GM21576 (cell line): ENCODE results near the gene DRICH1.
"Not testable (repeated sequence)": the region's sequence is repeated elsewhere in the genome, so short reads cannot be mapped to it uniquely, and the experiment has no call there.

Source experiments
- ATAC-seq: cut with Tn5 transposase; IDR thresholded peaks from one replicate; pipeline ENCODE4 v1.9.1; 2021; ENCODE audit warnings: mild to moderate bottlenecking, moderate library complexity; ENCODE audit not compliant: unreplicated experiment

Gene DRICH1

GRCh38 chr22:23632178-23632577 lies at the start of gene DRICH1:
Gene DRICH1, minus strand, starts transcription at chr22:23632321. Its CDS starts 298 bp downstream, at chr22:23632023.
- no peak for ATAC-seq

- no peak for ATAC-seq
Measured at GRCh38 chr22:23681026-23681809, 49.1 kb upstream of the DRICH1 start.

GRCh38 chr22:23678133-23678532 lies 46.0 kb upstream of the DRICH1 start:
- no peak for ATAC-seq

GRCh38 chr22:23677701-23677995 lies 45.5 kb upstream of the DRICH1 start:
- no peak for ATAC-seq

- not testable (repeated sequence) for ATAC-seq
Measured at GRCh38 chr22:23676841-23677700, 45.0 kb upstream of the DRICH1 start.

GRCh38 chr22:23675502-23676415 lies 43.6 kb upstream of the DRICH1 start:
- ATAC-seq, result no peak

- not testable (repeated sequence) for ATAC-seq
Measured at GRCh38 chr22:23674886-23675501, 42.9 kb upstream of the DRICH1 start.

GRCh38 chr22:23673826-23674690 lies 41.9 kb upstream of the DRICH1 start:
- no peak for ATAC-seq

- no peak for ATAC-seq
Measured at GRCh38 chr22:23673050-23673620, 41.0 kb upstream of the DRICH1 start.

- not testable (repeated sequence) for ATAC-seq
Measured at GRCh38 chr22:23672307-23673049, 40.4 kb upstream of the DRICH1 start.

- ATAC-seq, result not testable (repeated sequence)
Measured at GRCh38 chr22:23671387-23671786, 39.3 kb upstream of the DRICH1 start.

- no peak for ATAC-seq
Measured at GRCh38 chr22:23670378-23671295, 38.5 kb upstream of the DRICH1 start.

GRCh38 chr22:23660381-23660780 lies 28.3 kb upstream of the DRICH1 start:
- ATAC-seq, result not testable (repeated sequence)

- ATAC-seq, result no peak
Measured at GRCh38 chr22:23657727-23658126, 25.6 kb upstream of the DRICH1 start.

- ATAC-seq, result no peak
Measured at GRCh38 chr22:23655891-23656475, 23.9 kb upstream of the DRICH1 start.

- no peak for ATAC-seq
Measured at GRCh38 chr22:23652711-23653110, 20.6 kb upstream of the DRICH1 start.

- ATAC-seq, result no peak
Measured at GRCh38 chr22:23652286-23652685, 20.2 kb upstream of the DRICH1 start.
